Measurements from ENCODE around the gene POLR2I. TPM values are rescaled to one million over a fixed set of nuclear protein-coding genes. Genes with fewer than 3 reads are reported as not detected.

Gene POLR2I
- total RNA-seq, 1 experiment from 2014 or later: 146 TPM

GRCh38 chr19:36110487-36111199 lies 4.0 kb downstream of the POLR2I start, which contains the start of gene OVOL3:
Gene OVOL3 (plus strand): TSS chr19:36111143. CDS start chr19:36111203, 60 bp downstream.
- Mint-ChIP-seq H3K4me1 (peaks cover 36 to 43% of the 10 kb centered on the region in 2 experiments), H3K4me3 (peak within 1 kb of the TSS; percentile 8 to 60; a peak in 3 of 5 replicates), H3K27ac (peak within 1 kb of the TSS in 2 of 3 experiments; percentile 47 to 93; a peak in 5 of 7 replicates), H3K9me3 (no peaks in the 10 kb centered on the region; a peak in 1 of 5 replicates), H3K27me3 (ENCODE audit: low read depth) (peaks cover 3% of the 10 kb centered on the region), H3K36me3 (ENCODE audit: insufficient read depth in 1 of 3, low read depth in 3 of 3) (peaks cover 11 to 45% (median 33%) of the 10 kb centered on the region in 3 experiments; a peak in 6 of 7 replicates)
- no peak within 1 kb of the TSS for H3T11ph ChIP-seq (ENCODE audit: low read length)
- no peaks in the 10 kb centered on the region for H3K79me1 ChIP-seq (ENCODE audit: insufficient read depth, low read depth, low read length, poor library complexity, severe bottlenecking)
- no peak within 1 kb of the TSS for H2BK5ac ChIP-seq (ENCODE audit: insufficient read length, low read length)
- H3K4me1 ChIP-seq (ENCODE audit: insufficient read depth, low read length): peaks cover 2% of the 10 kb centered on the region; the same call in 1 of the 2 replicates
- no peaks in the 10 kb centered on the region for H3K9me3 ChIP-seq (ENCODE audit: control insufficient read depth, low read depth, low read length)
- peaks cover 9% of the 10 kb centered on the region for H3K23me2 ChIP-seq (ENCODE audit: insufficient read length, low read depth, low read length, poor library complexity, severe bottlenecking)
- no peak within 1 kb of the TSS for H4K8ac ChIP-seq (replicated peaks; ENCODE audit: insufficient read length, low read depth, low read length)
- H3K79me2 ChIP-seq (ENCODE audit: insufficient read depth, low read length): no peaks in the 10 kb centered on the region; the same call in 1 of the 2 replicates
- no peak within 1 kb of the TSS for H3K4ac ChIP-seq (ENCODE audit: low read depth, low read length)
- no peak within 1 kb of the TSS for H4K91ac ChIP-seq (ENCODE audit: insufficient read length, low read depth, low read length)
- H3K56ac ChIP-seq (ENCODE audit: insufficient read length, low read depth, low read length): no peak within 1 kb of the TSS
- H2BK120ac ChIP-seq (ENCODE audit: low read depth, low read length, poor library complexity, severe bottlenecking): no peak within 1 kb of the TSS
- peak; percentile 80 for DNase-seq
- no peak within 1 kb of the TSS for H3K27ac ChIP-seq (ENCODE audit: insufficient read length, low read depth, low read length)
- H4K5ac ChIP-seq (ENCODE audit: insufficient read length, low read depth, low read length): no peak within 1 kb of the TSS
- no peak within 1 kb of the TSS for H2BK12ac ChIP-seq (ENCODE audit: insufficient read length, low read depth, low read length)
- no peak within 1 kb of the TSS for H2BK20ac ChIP-seq (ENCODE audit: low read depth, low read length, poor library complexity, severe bottlenecking)
- no peak for TF ChIP-seq CTCF (conservative IDR thresholded peaks at IDR 0.05)
- WGBS (ENCODE audit: extremely low coverage, insufficient read length, low lambda C conversion rate): no CpG with 5 or more reads among the region's 1 CpG
- H2AK5ac ChIP-seq (ENCODE audit: insufficient read length, low read length): no peak within 1 kb of the TSS
- no peak within 1 kb of the TSS for H2AFZ ChIP-seq (ENCODE audit: low read length)
- H2BK15ac ChIP-seq (ENCODE audit: low read depth, low read length): no peak within 1 kb of the TSS
- H3K9ac ChIP-seq (ENCODE audit: extremely low read depth, insufficient read length, low read length): no peak within 1 kb of the TSS
- H3K27me3 ChIP-seq (ENCODE audit: insufficient read depth, low read length): no peaks in the 10 kb centered on the region
- no peak within 1 kb of the TSS for H3K4me2 ChIP-seq (ENCODE audit: insufficient read depth, insufficient read length, low read length)
- H3K18ac ChIP-seq (ENCODE audit: insufficient read length, low read depth, low read length): no peak within 1 kb of the TSS
- H4K20me1 ChIP-seq (ENCODE audit: control insufficient read depth, insufficient read depth, insufficient read length): no peaks in the 10 kb centered on the region
- no peak within 1 kb of the TSS for H3K23ac ChIP-seq (ENCODE audit: insufficient read length, low read depth, low read length)
- no peak within 1 kb of the TSS for H3K14ac ChIP-seq (ENCODE audit: insufficient read depth, low read length)

All from H9 (cell line).